ENCODE data around the gene AUTS2. TPM values are rescaled to one million over a fixed set of nuclear protein-coding genes. Genes with fewer than 3 reads are reported as not detected.

Gene AUTS2
- total and polyA plus RNA-seq, 2 of the 8 experiments (the other 6 are each of a cell fraction or from before 2014, with no cell fraction given), result 25.9 to 101 TPM

DNA sequence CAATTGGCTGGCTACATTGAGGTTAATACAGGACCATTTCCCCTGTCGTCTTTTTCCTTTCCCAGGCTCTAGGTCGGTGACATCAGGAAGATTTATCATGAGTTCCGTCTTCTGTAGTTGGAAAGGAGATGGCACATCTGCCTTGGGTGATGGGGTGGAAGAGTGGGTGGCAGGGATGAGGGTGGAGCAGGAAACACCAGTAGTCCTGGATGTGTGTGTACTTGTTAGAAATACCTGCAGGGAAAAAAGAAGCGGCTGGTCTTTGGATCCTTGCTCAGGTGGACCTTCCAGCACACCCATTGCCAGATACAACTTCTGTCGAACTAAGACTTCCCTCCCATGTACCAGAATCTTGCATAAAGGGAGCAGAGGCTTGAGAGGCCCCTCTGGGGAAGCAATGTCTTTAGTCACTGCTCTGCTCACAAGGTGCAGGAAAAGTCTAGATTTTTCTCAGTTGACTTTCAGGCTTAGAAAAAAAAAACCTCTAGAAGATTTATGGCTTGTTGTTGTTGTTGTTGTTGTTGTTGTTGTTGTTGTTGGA lies 1016.9 kb downstream of the AUTS2 start:
- DNase-seq (ENCODE audit: low read depth in 1 of 2, low spot score in 2 of 2) (no peak), FAIRE-seq (no peak)
- H3K9me3 ChIP-seq (ENCODE audit: insufficient read depth in 2 of 2, low read depth in 1 of 2, low read length in 1 of 2), result no peaks in the 10 kb centered on the region
- no peak overlapping the region; a peak in 1 of 4 replicates for H3K4me2 ChIP-seq (ENCODE audit: insufficient read depth in 1 of 2, low read depth in 2 of 2, low read length in 2 of 2)
- H3K79me2 ChIP-seq (ENCODE audit: control insufficient read depth in 1 of 2, insufficient read depth in 2 of 2, low read length in 2 of 2), result no peaks in the 10 kb centered on the region
- no peak overlapping the region for H2AFZ ChIP-seq (ENCODE audit: low read length)
- H3K4ac ChIP-seq (replicated peaks; ENCODE audit: insufficient read length, low read depth, low read length), result no peak overlapping the region
- H4K91ac ChIP-seq (replicated peaks; ENCODE audit: insufficient read length, low read length), result no peak overlapping the region
- H2BK15ac ChIP-seq (ENCODE audit: low read length), result no peak overlapping the region
- no peaks in the 10 kb centered on the region for H3K36me3 ChIP-seq (ENCODE audit: control insufficient read depth in 2 of 4, insufficient read depth in 4 of 4, low read length in 3 of 4)
- no peak overlapping the region for H2BK120ac ChIP-seq (replicated peaks; ENCODE audit: low read depth, low read length)
- no peak overlapping the region for H3K27ac ChIP-seq (ENCODE audit: low read depth, low read length)
- POLR2A ChIA-PET (ENCODE audit: partially characterized antibody), result interaction anchor here (0.8 kb wide), 1 partner anchor 20 kb away, joined by 3 read pairs; no protein-coding TSS in a partner anchor
- no peak overlapping the region for H4K8ac ChIP-seq (ENCODE audit: extremely low read depth, insufficient read depth, low read length)
- H3K4me1 ChIP-seq (replicated peaks in 1 of 4; ENCODE audit: control insufficient read depth in 3 of 4, insufficient read depth in 4 of 4, low read length in 3 of 4), result peaks cover 10 to 21% (median 18%) of the 10 kb centered on the region in 4 experiments
- CTCF ChIA-PET (ENCODE audit: partially characterized antibody), result interaction anchor here (0.6 to 0.8 kb wide), 2 partner anchors 12 to 328 kb away, joined by 3 read pairs; no protein-coding TSS in a partner anchor
- no peaks in the 10 kb centered on the region for H3K79me1 ChIP-seq (ENCODE audit: low read depth, low read length)
- no peak overlapping the region for H3K14ac ChIP-seq (ENCODE audit: insufficient read length)
- peaks cover 0 to 7% (median 0%) of the 10 kb centered on the region in 4 experiments; a peak in 2 of 7 replicates for H3K27me3 ChIP-seq (replicated peaks in 1 of 4; ENCODE audit: control insufficient read depth in 3 of 4, extremely low read depth in 1 of 4, insufficient read depth in 3 of 4, low read length in 3 of 4)
- H3K18ac ChIP-seq (ENCODE audit: extremely low read depth, low read length), result no peak overlapping the region
- peak overlapping the region; percentile 69; the same call in 1 of the 2 replicates for H2BK12ac ChIP-seq (ENCODE audit: low read depth, low read length)
- H2AK5ac ChIP-seq (ENCODE audit: low read depth, low read length), result no peak overlapping the region
- H3K4me3 ChIP-seq (ENCODE audit: extremely low read depth in 1 of 4, insufficient read depth in 2 of 4, low read depth in 3 of 4, low read length in 4 of 4), result no peak overlapping the region
- no peak overlapping the region for H3K56ac ChIP-seq (replicated peaks; ENCODE audit: insufficient read length, low read depth, low read length)
- no peak overlapping the region; a peak in 1 of 7 replicates for H3K9ac ChIP-seq (replicated peaks in 1 of 4; ENCODE audit: extremely low read depth in 1 of 4, low read depth in 3 of 4, low read length in 3 of 4)
- no peak overlapping the region for H2BK5ac ChIP-seq (ENCODE audit: low read depth, low read length)
- 75% methylated on average over 5 of the region's 5 CpGs; no CpG with 5 or more reads in 1 of the 2 experiments for WGBS, 2 experiments (ENCODE audit: extremely low coverage in 1 of 2, insufficient coverage in 1 of 2, insufficient read length in 1 of 2, insufficient replicate concordance in 2 of 2, low coverage in 1 of 2, low lambda C conversion rate in 2 of 2, missing lambda C conversion rate in 1 of 2)
- no peaks in the 10 kb centered on the region for H3K23me2 ChIP-seq (ENCODE audit: low read depth, low read length)
- no peaks in the 10 kb centered on the region for H4K20me1 ChIP-seq (replicated peaks in 1 of 2; ENCODE audit: control insufficient read depth in 1 of 2, insufficient read depth in 2 of 2, low read length in 2 of 2)
- no peak overlapping the region for H2BK20ac ChIP-seq (ENCODE audit: low read length)
- H4K5ac ChIP-seq (ENCODE audit: insufficient read length, low read depth, low read length), result no peak overlapping the region
- H3K23ac ChIP-seq (ENCODE audit: insufficient read length), result no peak overlapping the region
